HUES48 (cell line): ENCODE data around the gene PURA.
A peak's percentile ranks its signal among the peaks of the same experiment; 100 is the strongest.

Experiments
- H3K27ac ChIP-seq: one replicate; pipeline ENCODE4 v1.7.0; 2013; ENCODE audit warnings: low read depth, low read length, inconsistent platforms
- H3K27me3 ChIP-seq: 2 replicates; pipeline ENCODE4 v1.6.1; 2013; ENCODE audit warnings: mild to moderate bottlenecking, low read length; ENCODE audit not compliant: control insufficient read depth, insufficient read depth
- H3K36me3 ChIP-seq: 2 replicates; pipeline ENCODE4 v1.6.1; 2013; ENCODE audit warnings: low read length; ENCODE audit not compliant: control insufficient read depth, insufficient read depth
- H3K4me1 ChIP-seq: 2 replicates; pipeline ENCODE4 v1.6.1; 2013; ENCODE audit warnings: mild to moderate bottlenecking, low read length; ENCODE audit not compliant: control insufficient read depth, insufficient read depth
- H3K4me3 ChIP-seq: 2 replicates; pipeline ENCODE4 v1.5.1; 2013; ENCODE audit warnings: mild to moderate bottlenecking, low read depth, low read length
- H3K9ac ChIP-seq: 2 replicates; pipeline ENCODE4 v1.6.1; 2013; ENCODE audit warnings: mild to moderate bottlenecking, low read depth, low read length, moderate library complexity
- H3K9me3 ChIP-seq: 2 replicates; pipeline ENCODE4 v1.6.1; 2013; ENCODE audit warnings: low read length; ENCODE audit not compliant: control insufficient read depth, insufficient read depth

The PURA gene

DNA sequence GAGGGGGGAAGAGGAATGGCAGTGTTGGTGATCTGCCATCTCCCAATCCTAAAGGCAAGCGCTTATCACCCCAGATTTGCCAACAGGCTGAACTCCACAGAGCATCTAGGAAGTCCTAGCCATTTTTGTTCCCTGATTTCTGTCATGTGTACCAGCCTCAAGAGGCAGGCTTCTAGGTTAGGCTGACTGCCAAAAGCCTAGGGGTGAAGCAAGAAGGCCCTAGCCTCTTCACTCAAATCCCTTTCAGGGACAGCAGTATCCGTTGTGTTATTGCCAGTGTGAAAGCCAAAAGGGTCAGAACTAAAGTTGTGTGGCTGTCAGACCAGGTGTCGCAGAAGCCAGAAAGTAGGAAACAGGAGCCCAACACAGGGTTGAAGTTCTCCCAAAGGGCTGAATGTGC lies 26.5 kb downstream of the PURA start:
- Histone ChIP-seq H3K9ac (no peak overlapping the region), H3K9me3 (no peaks in the 10 kb centered on the region), H3K4me1 (no peaks in the 10 kb centered on the region), H3K27me3 (peaks cover 9% of the 10 kb centered on the region), H3K36me3 (no peaks in the 10 kb centered on the region), H3K27ac (no peak overlapping the region), H3K4me3 (no peak overlapping the region)

DNA sequence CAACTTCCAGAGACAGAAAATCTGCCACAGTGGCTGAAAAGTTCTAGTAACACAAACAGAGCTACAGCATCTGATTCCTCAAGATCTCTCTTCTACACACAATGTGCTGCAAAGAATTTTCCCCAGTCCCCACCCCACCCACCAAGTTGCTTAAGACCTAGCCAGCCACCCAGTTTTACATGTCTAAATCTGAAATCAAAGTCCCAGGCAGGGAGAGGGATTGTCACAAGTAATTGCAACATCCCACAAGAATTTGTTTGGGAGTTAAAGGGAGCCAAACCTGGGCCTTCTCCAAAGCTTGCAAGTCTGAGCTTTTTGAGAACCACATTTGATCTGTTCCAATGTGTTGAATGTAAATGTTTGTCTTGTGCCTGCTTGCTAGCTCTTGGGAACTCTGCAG lies 27.3 kb downstream of the PURA start:
- Histone ChIP-seq H3K27ac (no peak overlapping the region), H3K9ac (no peak overlapping the region)

GRCh38 chr5:140142246-140142645 lies 28.3 kb downstream of the PURA start:
- Histone ChIP-seq H3K9me3 (no peaks in the 10 kb centered on the region), H3K36me3 (no peaks in the 10 kb centered on the region), H3K4me1 (no peaks in the 10 kb centered on the region), H3K27me3 (peaks cover 27% of the 10 kb centered on the region), H3K4me3 (no peak overlapping the region), H3K9ac (no peak overlapping the region), H3K27ac (no peak overlapping the region)

More for the DNA sequence above, 27.3 kb downstream of the PURA start:
- peaks cover 17% of the 10 kb centered on the region for H3K27me3 ChIP-seq
- H3K4me3 ChIP-seq = no peak overlapping the region
- H3K36me3 ChIP-seq = no peaks in the 10 kb centered on the region
- H3K9me3 ChIP-seq = no peaks in the 10 kb centered on the region
- H3K4me1 ChIP-seq = no peaks in the 10 kb centered on the region

DNA sequence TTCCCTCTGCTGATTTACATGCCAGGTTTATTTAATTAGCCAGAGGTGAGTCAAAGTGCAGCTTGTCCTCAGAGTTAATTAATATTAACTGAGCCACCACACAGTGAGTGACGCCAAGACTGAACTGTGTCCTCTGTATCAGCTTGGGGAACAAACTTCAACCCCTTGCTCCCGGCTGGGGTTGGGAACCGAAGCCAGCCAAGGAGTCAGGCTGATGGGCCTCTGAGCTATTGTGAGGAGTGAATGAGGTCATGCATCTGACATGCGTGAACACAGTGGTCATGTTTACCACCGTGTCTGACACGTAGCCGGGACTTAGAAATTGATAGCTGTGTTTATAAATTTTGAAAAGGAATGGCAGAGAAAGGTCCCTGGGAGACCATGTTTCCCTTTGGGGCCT lies 28.9 kb downstream of the PURA start:
- H3K27me3 ChIP-seq = peaks cover 33% of the 10 kb centered on the region
- no peaks in the 10 kb centered on the region for H3K4me1 ChIP-seq
- H3K9me3 ChIP-seq = no peaks in the 10 kb centered on the region
- no peak overlapping the region for H3K27ac ChIP-seq
- H3K9ac ChIP-seq = no peak overlapping the region
- no peaks in the 10 kb centered on the region for H3K36me3 ChIP-seq
- H3K4me3 ChIP-seq = no peak overlapping the region

DNA sequence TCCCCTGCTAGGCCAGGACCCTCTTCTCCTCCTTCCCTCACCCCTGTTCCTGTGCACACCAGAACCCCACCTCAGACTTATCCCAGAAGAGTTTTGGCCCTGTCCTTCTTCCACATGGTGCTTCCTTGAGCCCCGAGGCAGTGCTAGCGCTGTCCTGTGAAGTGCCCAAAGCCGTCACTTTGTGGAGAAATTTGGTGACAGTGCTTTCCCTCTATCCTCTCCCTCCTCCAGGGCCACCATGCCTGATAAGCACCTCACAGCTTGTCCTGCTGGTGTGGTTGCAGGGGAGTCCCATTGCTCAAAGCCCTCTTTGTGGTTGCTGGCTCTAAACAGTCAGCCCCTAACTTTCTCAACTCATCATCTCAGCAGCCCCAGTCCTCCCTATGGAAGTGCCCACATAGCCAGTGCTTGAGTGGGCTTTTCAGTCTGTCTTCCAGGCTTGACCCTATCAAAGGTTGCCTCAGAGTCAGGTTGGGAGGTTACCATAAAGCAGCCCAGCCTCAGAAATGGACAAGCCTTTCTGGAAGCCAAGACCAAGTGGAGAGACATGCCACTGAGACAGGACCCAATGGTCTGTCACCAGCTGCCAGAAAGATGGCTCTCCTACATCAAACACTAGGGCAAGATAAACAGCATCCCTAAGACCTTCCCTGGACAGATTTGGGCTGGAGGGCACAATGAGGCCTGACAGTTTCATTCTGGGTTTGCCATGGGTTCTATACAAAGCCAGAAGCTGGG lies 29.8 kb downstream of the PURA start:
- Histone ChIP-seq H3K9me3 (no peaks in the 10 kb centered on the region), H3K4me1 (peaks cover 4% of the 10 kb centered on the region; the same call in 1 of the 2 replicates), H3K27me3 (peaks cover 41% of the 10 kb centered on the region), H3K36me3 (no peaks in the 10 kb centered on the region), H3K4me3 (no peak overlapping the region), H3K9ac (no peak overlapping the region), H3K27ac (no peak overlapping the region)

DNA sequence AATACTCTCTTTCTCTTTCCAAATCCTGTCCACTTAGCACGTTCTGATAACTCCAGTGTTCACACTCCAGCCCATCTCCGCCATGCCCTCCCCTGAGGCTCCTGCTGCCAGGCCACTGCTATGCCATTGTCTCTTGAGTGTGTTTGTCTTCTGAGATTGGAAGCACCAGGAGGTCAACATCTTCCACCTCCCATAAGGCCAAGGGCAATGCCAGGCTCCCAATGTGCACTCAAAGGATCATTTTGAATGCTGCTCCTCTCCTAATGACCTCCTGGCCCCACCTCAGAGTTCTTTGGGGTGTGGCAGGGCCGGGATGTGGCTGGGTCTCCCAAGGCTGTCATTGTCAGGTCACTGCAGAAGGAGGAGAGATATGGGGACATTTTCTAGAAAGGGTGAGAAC lies 31.3 kb downstream of the PURA start:
- no peaks in the 10 kb centered on the region for H3K36me3 ChIP-seq
- no peak overlapping the region for H3K9ac ChIP-seq
- H3K27ac ChIP-seq = no peak overlapping the region
- no peak overlapping the region for H3K4me3 ChIP-seq
- no peaks in the 10 kb centered on the region for H3K9me3 ChIP-seq
- peaks cover 4% of the 10 kb centered on the region; the same call in 1 of the 2 replicates for H3K4me1 ChIP-seq
- H3K27me3 ChIP-seq = peaks cover 42% of the 10 kb centered on the region

DNA sequence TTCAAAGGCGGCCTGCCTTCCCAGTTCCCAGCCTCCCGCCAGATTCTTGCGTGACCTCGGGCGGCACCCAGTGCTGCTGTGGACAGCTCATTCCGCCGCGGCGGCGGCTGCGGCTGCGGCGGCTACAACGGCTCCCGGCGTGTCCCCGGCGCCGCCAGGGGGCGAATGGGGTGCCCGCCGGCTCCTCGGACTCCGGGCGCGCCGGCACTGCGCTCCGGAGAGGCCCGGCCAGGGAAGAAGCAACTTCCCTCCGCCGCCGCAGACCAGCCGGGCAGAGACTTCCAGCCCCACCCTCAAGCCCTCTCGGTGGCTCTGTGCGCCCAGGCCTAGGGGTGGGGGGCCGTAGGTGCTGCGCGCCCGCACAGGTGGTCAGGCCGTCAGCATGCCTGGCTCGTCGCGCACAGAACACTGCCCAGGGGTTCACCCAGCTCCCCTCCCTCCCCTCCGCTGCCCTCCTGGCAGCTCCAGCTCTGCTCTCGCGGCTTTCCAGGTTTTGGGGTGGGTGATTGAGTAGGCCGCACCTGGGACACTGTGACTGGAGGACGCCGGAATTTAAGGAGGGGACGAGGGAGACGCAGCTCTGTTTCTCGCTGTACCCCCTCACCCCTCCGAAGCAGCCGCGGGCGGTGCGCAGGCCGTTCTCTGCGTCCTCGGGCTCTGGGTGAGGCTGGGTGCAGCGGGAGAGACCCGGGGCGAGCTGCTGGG lies 32.1 kb downstream of the PURA start:
- Histone ChIP-seq H3K27me3 (peaks cover 42% of the 10 kb centered on the region), H3K36me3 (no peaks in the 10 kb centered on the region), H3K4me1 (peaks cover 4% of the 10 kb centered on the region; the same call in 1 of the 2 replicates), H3K4me3 (peak overlapping the region; percentile 67), H3K27ac (no peak overlapping the region), H3K9ac (no peak overlapping the region), H3K9me3 (no peaks in the 10 kb centered on the region)

DNA sequence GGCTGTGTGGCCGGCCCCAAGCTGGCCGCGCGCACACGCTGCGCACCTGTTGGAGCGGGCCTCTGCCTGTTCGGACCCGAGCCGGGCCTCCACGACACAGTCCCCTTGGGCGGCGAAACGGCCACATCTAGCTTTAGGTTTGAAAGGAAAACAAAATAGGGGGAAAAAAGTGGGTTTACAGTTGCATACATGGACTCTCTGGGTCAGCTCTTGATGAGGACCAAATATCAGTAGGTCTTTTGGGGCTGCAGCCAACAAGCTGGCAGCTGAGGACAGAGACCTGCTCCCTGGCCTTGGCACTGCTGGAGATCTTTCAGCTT lies 32.6 kb downstream of the PURA start:
- H3K9ac ChIP-seq = no peak overlapping the region
- H3K9me3 ChIP-seq = no peaks in the 10 kb centered on the region
- peaks cover 4% of the 10 kb centered on the region; the same call in 1 of the 2 replicates for H3K4me1 ChIP-seq
- peaks cover 42% of the 10 kb centered on the region for H3K27me3 ChIP-seq
- H3K27ac ChIP-seq = no peak overlapping the region
- no peaks in the 10 kb centered on the region for H3K36me3 ChIP-seq
- H3K4me3 ChIP-seq = peak overlapping the region; percentile 67

DNA sequence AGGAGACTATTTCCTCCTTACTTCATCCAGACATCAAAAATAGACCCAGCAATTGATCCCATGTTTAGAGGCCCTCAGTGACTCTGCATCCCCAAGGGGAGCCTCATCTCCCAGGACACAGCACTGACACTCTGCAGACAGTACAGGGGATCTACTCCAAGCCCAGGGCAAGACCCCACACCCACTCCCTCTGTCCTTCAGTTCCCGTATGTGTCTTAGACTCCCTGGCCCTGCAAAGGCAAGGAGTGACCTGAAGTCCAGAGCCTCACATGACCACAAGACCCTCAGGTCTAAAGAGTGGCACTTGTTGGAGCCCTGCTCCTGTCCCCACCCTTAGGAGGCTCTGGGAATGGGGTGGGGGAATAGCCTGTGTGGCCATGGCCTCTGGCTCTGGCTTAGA lies 33.6 kb downstream of the PURA start:
- Histone ChIP-seq H3K27ac (no peak overlapping the region), H3K9me3 (no peaks in the 10 kb centered on the region), H3K36me3 (no peaks in the 10 kb centered on the region), H3K27me3 (peaks cover 50% of the 10 kb centered on the region), H3K9ac (no peak overlapping the region), H3K4me3 (no peak overlapping the region), H3K4me1 (peaks cover 8% of the 10 kb centered on the region)

DNA sequence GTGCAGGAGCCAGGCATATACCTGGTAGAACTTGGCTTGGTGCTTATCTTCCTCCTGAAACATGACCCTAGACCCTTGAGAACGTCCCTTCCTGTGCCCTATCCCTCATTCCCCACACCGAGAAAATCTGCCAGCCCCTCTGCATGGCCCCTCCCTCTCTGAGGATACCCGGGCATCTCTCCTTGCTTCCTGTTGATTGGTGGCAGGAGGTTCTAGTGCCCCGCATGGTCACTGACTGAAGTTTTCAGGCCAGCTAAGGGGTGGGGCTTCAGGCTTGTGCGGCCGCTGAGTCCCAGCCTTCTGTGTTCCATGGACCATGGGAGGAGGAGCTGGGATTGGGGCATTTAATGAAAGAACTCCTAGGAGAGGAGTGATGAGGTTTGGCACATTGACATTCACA lies 34.6 kb downstream of the PURA start:
- no peak overlapping the region for H3K9ac ChIP-seq
- no peaks in the 10 kb centered on the region for H3K36me3 ChIP-seq
- H3K27ac ChIP-seq = no peak overlapping the region
- H3K9me3 ChIP-seq = no peaks in the 10 kb centered on the region
- peaks cover 18% of the 10 kb centered on the region for H3K4me1 ChIP-seq
- H3K4me3 ChIP-seq = no peak overlapping the region
- peaks cover 57% of the 10 kb centered on the region for H3K27me3 ChIP-seq

- no peaks in the 10 kb centered on the region for H3K36me3 ChIP-seq
- H3K9ac ChIP-seq = no peak overlapping the region
- no peak overlapping the region for H3K4me3 ChIP-seq
- peaks cover 27% of the 10 kb centered on the region for H3K4me1 ChIP-seq
- H3K27ac ChIP-seq = no peak overlapping the region
- no peaks in the 10 kb centered on the region for H3K9me3 ChIP-seq
- peaks cover 57% of the 10 kb centered on the region for H3K27me3 ChIP-seq
Measured at GRCh38 chr5:140150201-140150600, 36.3 kb downstream of the PURA start.
